K562 (cell line): ENCODE results near the gene PDIA5. TPM values are rescaled to one million over a fixed set of nuclear protein-coding genes. Genes with fewer than 3 reads are reported as not detected.

Experiments
- ATAC-seq: fragments of 200-7000 bp; cut with Tn5 transposase; 3 replicates; pipeline ENCODE4 v1.9.1; 2020; ENCODE audit warnings: moderate library complexity
- BruUV-seq: library from RNA; stranded (reverse); fragments of 400-500 nt; replicated peaks from 2 replicates; lab custom pipeline; 2021; lab: Mats Ljungman, UMichigan
- CTCF ChIA-PET: fragments of 300-600 bp; formaldehyde crosslinking; extraction: SDS; loops from one replicate; lab custom pipeline; 2021; ENCODE audit warnings: low intra/inter-chr PET ratio; lab: Yijun Ruan, JAX
- POLR2A ChIA-PET: fragments of 300-600, 350-650 bp; sonication (Branson Sonifier 250); formaldehyde crosslinking; extraction: SDS; loops from one replicate; lab custom pipeline; 2021; ENCODE audit warnings: antibody characterized with exemption, inconsistent platforms; lab: Yijun Ruan, JAX
- DNase-seq, 4 experiments: peaks; one replicate each; pipeline versions ENCODE4 v3.0.0 to v3.0.0-alpha.2; 2011 to 2018; ENCODE audit warnings: low spot score in 3 of 4, mixed read lengths in 3 of 4; ENCODE audit errors: extremely low read depth in 1 of 4
- FAIRE-seq: peaks from 2 replicates; lab custom pipeline; 2011; peaks lifted over from hg19 to GRCh38; lab: Jason Lieb, UNC
- H2AFZ ChIP-seq: 2 replicates; pipeline ENCODE4 v1.6.0; 2011; ENCODE audit warnings: low read depth, low read length, control low read depth, inconsistent platforms
- H3K27ac ChIP-seq: fragments of 200-600 bp; 3 replicates; pipeline ENCODE4 v1.8.0; 2011; ENCODE audit warnings: low read depth, mild to moderate bottlenecking, control low read depth, inconsistent platforms, low read length, moderate library complexity, mixed read lengths; ENCODE audit errors: extremely low read depth
- H3K27me3 ChIP-seq, 2 experiments: fragments of 300-600 bp in 1 of 2; 2 replicates in 1 of 2; 3 replicates in 1 of 2; pipeline versions ENCODE4 v1.6.0 to v1.8.0; 2011; ENCODE audit warnings: inconsistent platforms in 2 of 2, low read length in 2 of 2, mild to moderate bottlenecking in 1 of 2, mixed read lengths in 1 of 2, moderate library complexity in 1 of 2; ENCODE audit not compliant: control insufficient read depth in 2 of 2, insufficient read depth in 2 of 2
- H3K36me3 ChIP-seq: fragments of 300-600 bp; 3 replicates; pipeline ENCODE4 v1.8.0; 2011; ENCODE audit warnings: mild to moderate bottlenecking, low read length, inconsistent platforms; ENCODE audit not compliant: control insufficient read depth, insufficient read depth
- H3K4me1 ChIP-seq, 2 experiments: fragments of 200-600 bp in 1 of 2; replicated peaks in 1 of 2; 2 replicates in 1 of 2; 3 replicates in 1 of 2; pipeline versions ENCODE4 v1.5.1 to v1.8.0; 2011; ENCODE audit warnings: inconsistent platforms in 2 of 2, low read length in 2 of 2, mild to moderate bottlenecking in 1 of 2, mixed read lengths in 1 of 2, moderate library complexity in 1 of 2; ENCODE audit not compliant: control insufficient read depth in 2 of 2, insufficient read depth in 2 of 2
- H3K4me2 ChIP-seq: 2 replicates; pipeline ENCODE4 v1.6.1; 2011; ENCODE audit warnings: low read length, control low read depth, inconsistent platforms, mixed read lengths; ENCODE audit not compliant: insufficient read depth
- H3K4me3 ChIP-seq: fragments of 200-600 bp; sonication (generic), shearing (Covaris generic); 2 replicates; pipeline ENCODE4 v1.5.1; 2016; ENCODE audit warnings: control low read depth, inconsistent platforms
- H3K79me2 ChIP-seq: fragments of 200-600 bp; 3 replicates; pipeline ENCODE4 v1.8.0; 2011; ENCODE audit warnings: low read length, inconsistent platforms; ENCODE audit not compliant: control insufficient read depth, insufficient read depth
- H3K9ac ChIP-seq, 2 experiments: 2 replicates each; pipeline versions ENCODE4 v1.6.0 to v1.6.1; 2011; ENCODE audit warnings: low read depth in 2 of 2, low read length in 2 of 2, control low read depth in 1 of 2, inconsistent platforms in 1 of 2, mild to moderate bottlenecking in 1 of 2, mixed read lengths in 1 of 2; ENCODE audit not compliant: insufficient read depth in 1 of 2
- H3K9me1 ChIP-seq: one replicate; pipeline ENCODE4 v1.6.0; 2011; ENCODE audit warnings: inconsistent platforms, mild to moderate bottlenecking, low read length, moderate library complexity; ENCODE audit not compliant: control insufficient read depth, insufficient read depth
- H3K9me3 ChIP-seq: replicated peaks from 2 replicates; pipeline ENCODE4 v1.5.1; 2011; ENCODE audit warnings: low read depth, low read length, inconsistent platforms; ENCODE audit not compliant: control insufficient read depth, insufficient read depth
- H4K20me1 ChIP-seq: replicated peaks from 2 replicates; pipeline ENCODE4 v1.6.1; 2011; ENCODE audit warnings: low read length, inconsistent platforms, mixed read lengths; ENCODE audit not compliant: control insufficient read depth, insufficient read depth
- CEBPG ChIP-seq, 3 experiments: fragments of 200-800 bp in 1 of 3; sonication (Bioruptor generic) in 1 of 3; sonication (generic) in 1 of 3; formaldehyde crosslinking in 1 of 3; IDR thresholded peaks in 2 of 3; conservative IDR thresholded peaks in 1 of 3; 2 replicates each; pipeline versions ENCODE4 v1.6.1 to v1.8.0; 2016 to 2022; ENCODE audit warnings: missing compliant biosample characterization in 2 of 3, missing genetic modification characterization in 2 of 3, mild to moderate bottlenecking in 1 of 3, missing genetic modification reagents in 1 of 3
- EHMT2 ChIP-seq: fragments of 450-650 bp; IDR thresholded peaks from 2 replicates; pipeline ENCODE4 v1.6.1; 2018; ENCODE audit warnings: antibody characterized with exemption
- ETV6 ChIP-seq, 3 experiments: fragments of 150-350 bp in 1 of 3; sonication (generic) in 1 of 3; formaldehyde crosslinking in 1 of 3; IDR thresholded peaks; 2 replicates each; pipeline versions ENCODE4 v1.6.1 to v1.8.0; 2014 to 2022; ENCODE audit warnings: borderline replicate concordance in 2 of 3, low read depth in 2 of 3, antibody characterized with exemption in 1 of 3, low read length in 1 of 3, mild to moderate bottlenecking in 1 of 3, missing genetic modification reagents in 1 of 3
- PCBP2 ChIP-seq: fragments of 200-400 bp; formaldehyde crosslinking; IDR thresholded peaks from 2 replicates; pipeline ENCODE4 v1.6.1; 2018; ENCODE audit warnings: low read length, low read depth, mild to moderate bottlenecking, moderate library complexity; ENCODE audit not compliant: poor library complexity, severe bottlenecking
- POLR3G ChIP-seq: IDR thresholded peaks from 2 replicates; pipeline ENCODE4 v1.6.1; 2011; ENCODE audit not compliant: insufficient read length, insufficient replicate concordance; ENCODE audit errors: extremely low read depth
- ZC3H11A ChIP-seq: IDR thresholded peaks from 2 replicates; pipeline ENCODE4 v1.6.1; 2012; ENCODE audit warnings: low read depth, low read length, improper control_type of control experiment
- ZNF12 ChIP-seq: sonication (generic); formaldehyde crosslinking; IDR thresholded peaks from 2 replicates; pipeline ENCODE4 v1.4.0; 2020; ENCODE audit warnings: mild to moderate bottlenecking, missing genetic modification reagents
- ZNF239 ChIP-seq: fragments of 250-450 bp; sonication (Bioruptor Pico); IDR thresholded peaks from 2 replicates; pipeline ENCODE4 v1.4.0; 2020; ENCODE audit warnings: mild to moderate bottlenecking
- ZNF561 ChIP-seq: fragments of 450-650 bp; formaldehyde crosslinking; conservative IDR thresholded peaks from 2 replicates; pipeline ENCODE4 v1.4.0; 2020; ENCODE audit warnings: mild to moderate bottlenecking, moderate library complexity
- WGBS: fragments of 100-300 bp; shearing (Covaris generic); methylation state at CpG from one replicate; pipeline ENCODE4 v1.1.6; 2016; ENCODE audit warnings: low coverage, mixed read lengths; ENCODE audit not compliant: insufficient coverage; ENCODE audit errors: missing lambda C conversion rate; 5-methylcytosine and 5-hydroxymethylcytosine counted together
- in situ Hi-C: fragments of 300-500 bp; cut with MboI; formaldehyde crosslinking; loops from 4 replicates; pipeline ENCODE4 v1.15.0; 2018; ENCODE audit warnings: inconsistent platforms, mixed read lengths
- intact Hi-C: fragments of 100-400 bp; cut with micrococcal nuclease; formaldehyde crosslinking; loops from 2 replicates; pipeline ENCODE4 v1.14.2; 2022
- polyA plus RNA-seq, 8 experiments: library from polyadenylated mRNA; depleted of rRNA in 4 of 8; stranded (reverse) in 5 of 8; unstranded in 3 of 8; fragments of >200 nt; fragmentation: Nextera tagmentation in 2 of 8; fragmentation: Illumina TruSeq in 1 of 8; extraction: Ambion mirVana in 2 of 8; extraction: Trizol in 1 of 8; gene quantifications; 2 replicates each; pipeline versions ENCODE4 v1.2.1 to v1.2.3, GENCODE V29; 2011 to 2014; ENCODE audit warnings: inconsistent platforms in 1 of 8, missing spikeins in 1 of 8
- total RNA-seq, 7 experiments: library from RNA; depleted of rRNA in 6 of 7; stranded (reverse); fragments of >200 nt in 6 of 7; fragmentation: Illumina TruSeq in 2 of 7; extraction: Trizol in 2 of 7; gene quantifications; 2 replicates each; pipeline versions ENCODE4 v1.2.1 to v1.2.3, GENCODE V29; 2011 to 2021; ENCODE audit warnings: low replicate concordance in 1 of 7
- TF ChIP-seq, protein P1 (sequence below): fragments of 450-650 bp; IDR thresholded peaks from 2 replicates; pipeline ENCODE4 v1.6.1; 2016; ENCODE audit warnings: low read depth, mild to moderate bottlenecking, moderate library complexity
- TF ChIP-seq, protein P2 (sequence below), 2 experiments: fragments of 450-650 bp; IDR thresholded peaks; 2 replicates each; pipeline ENCODE4 v1.6.1; 2016

PDIA5 gene
- total and polyA plus RNA-seq, 9 of the 15 experiments (the other 6 are each of a cell fraction or from before 2014, with no cell fraction given): 3.4 to 31.8 (median 19.6) TPM

GRCh38 chr3:123024056-123024455 lies 42.8 kb upstream of the PDIA5 start (continued):
- TF ChIP-seq ZNF561 (CRISPR knock-in tag): no peak
- no peak for TF ChIP-seq CEBPG (CRISPR knock-in tag; IDR thresholded peaks at IDR 0.05)
- TF ChIP-seq CEBPG (tag; conservative IDR thresholded peaks at IDR 0.05 in 1 of 2, IDR thresholded peaks at IDR 0.05 in 1 of 2): no peak
- TF ChIP-seq, protein P1, sequence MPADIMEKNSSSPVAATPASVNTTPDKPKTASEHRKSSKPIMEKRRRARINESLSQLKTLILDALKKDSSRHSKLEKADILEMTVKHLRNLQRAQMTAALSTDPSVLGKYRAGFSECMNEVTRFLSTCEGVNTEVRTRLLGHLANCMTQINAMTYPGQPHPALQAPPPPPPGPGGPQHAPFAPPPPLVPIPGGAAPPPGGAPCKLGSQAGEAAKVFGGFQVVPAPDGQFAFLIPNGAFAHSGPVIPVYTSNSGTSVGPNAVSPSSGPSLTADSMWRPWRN: no peak

GRCh38 chr3:123025642-123026521 lies 40.9 kb upstream of the PDIA5 start:
- H3K9me1 ChIP-seq: no peaks in the 10 kb centered on the region
- H3K4me1 ChIP-seq: peaks cover 5 to 20% of the 10 kb centered on the region in 2 experiments; a peak in 4 of 5 replicates
- TF ChIP-seq ZC3H11A: no peak
- TF ChIP-seq, protein P2, sequence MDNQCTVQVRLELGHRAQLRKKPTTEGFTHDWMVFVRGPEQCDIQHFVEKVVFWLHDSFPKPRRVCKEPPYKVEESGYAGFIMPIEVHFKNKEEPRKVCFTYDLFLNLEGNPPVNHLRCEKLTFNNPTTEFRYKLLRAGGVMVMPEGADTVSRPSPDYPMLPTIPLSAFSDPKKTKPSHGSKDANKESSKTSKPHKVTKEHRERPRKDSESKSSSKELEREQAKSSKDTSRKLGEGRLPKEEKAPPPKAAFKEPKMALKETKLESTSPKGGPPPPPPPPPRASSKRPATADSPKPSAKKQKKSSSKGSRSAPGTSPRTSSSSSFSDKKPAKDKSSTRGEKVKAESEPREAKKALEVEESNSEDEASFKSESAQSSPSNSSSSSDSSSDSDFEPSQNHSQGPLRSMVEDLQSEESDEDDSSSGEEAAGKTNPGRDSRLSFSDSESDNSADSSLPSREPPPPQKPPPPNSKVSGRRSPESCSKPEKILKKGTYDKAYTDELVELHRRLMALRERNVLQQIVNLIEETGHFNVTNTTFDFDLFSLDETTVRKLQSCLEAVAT (IDR thresholded peaks at IDR 0.05): no peak
- no peak for TF ChIP-seq ETV6 (IDR thresholded peaks at IDR 0.05; ENCODE audit: borderline replicate concordance in 1 of 2, low read depth in 2 of 2, low read length in 1 of 2)
- no peak for TF ChIP-seq ETV6 (CRISPR knock-in tag; IDR thresholded peaks at IDR 0.05; ENCODE audit: borderline replicate concordance)
- TF ChIP-seq EHMT2: no peak
- TF ChIP-seq ZNF239 (CRISPR knock-in tag): no peak
- no peak for TF ChIP-seq ZNF12 (CRISPR knock-in tag)
- TF ChIP-seq PCBP2: no peak
- TF ChIP-seq POLR3G: no peak
- no peaks in the 10 kb centered on the region for H4K20me1 ChIP-seq
- CTCF ChIA-PET: interaction anchor here (0.7 kb wide), 1 partner anchor 82 kb away, joined by 3 read pairs; no protein-coding TSS in a partner anchor
- 10% methylated on average over 10 of the region's 33 CpGs for WGBS
- BruUV-seq: no TSS peak
- H3K27ac ChIP-seq: no peak overlapping the region
- intact Hi-C loops (loop anchor here (10.0 kb wide), 2 partner anchors 271 to 461 kb away; partner anchors contain the start of genes DTX3L and PARP9), in situ Hi-C loops (no loop called here)
- DNase-seq (no peak), ATAC-seq (no peak), FAIRE-seq (no peak)
- H3K9me3 ChIP-seq: no peaks in the 10 kb centered on the region
- no peak overlapping the region for H3K9ac ChIP-seq
- no peak overlapping the region for H3K4me2 ChIP-seq
- peaks cover 15 to 42% of the 10 kb centered on the region in 2 experiments for H3K27me3 ChIP-seq
- no peak overlapping the region for H2AFZ ChIP-seq
- H3K79me2 ChIP-seq: no peaks in the 10 kb centered on the region
- H3K36me3 ChIP-seq: no peaks in the 10 kb centered on the region
- no peak overlapping the region for H3K4me3 ChIP-seq
- POLR2A ChIA-PET: interaction anchor here (0.6 kb wide), 1 partner anchor 98 kb away, joined by 3 read pairs; no protein-coding TSS in a partner anchor
